Adipocyte (in vitro differentiated cells): Measurements from ENCODE around the gene ACOT12.

Experiments
- DNase-seq: peaks from one replicate; pipeline ENCODE4 v3.0.0-alpha.2; 2015; ENCODE audit warnings: low read depth
- H3K27me3 ChIP-seq: replicated peaks from 2 replicates; pipeline ENCODE4 v1.7.0; 2013; ENCODE audit warnings: mild to moderate bottlenecking, low read length, moderate library complexity; ENCODE audit not compliant: control insufficient read depth, insufficient read depth
- H3K36me3 ChIP-seq: 2 replicates; pipeline ENCODE4 v1.7.0; 2013; ENCODE audit warnings: low read length, mild to moderate bottlenecking, moderate library complexity; ENCODE audit not compliant: control insufficient read depth, insufficient read depth, severe bottlenecking
- H3K4me1 ChIP-seq: 2 replicates; pipeline ENCODE4 v1.7.0; 2013; ENCODE audit warnings: mild to moderate bottlenecking, low read length, moderate library complexity; ENCODE audit not compliant: control insufficient read depth, insufficient read depth
- H3K4me3 ChIP-seq: 2 replicates; pipeline ENCODE4 v1.7.0; 2013; ENCODE audit warnings: mild to moderate bottlenecking, low read length, moderate library complexity
- H3K9ac ChIP-seq: 2 replicates; pipeline ENCODE4 v1.7.0; 2013; ENCODE audit warnings: mild to moderate bottlenecking, low read length, moderate library complexity
- H3K9me3 ChIP-seq: 2 replicates; pipeline ENCODE4 v1.7.0; 2013; ENCODE audit warnings: mild to moderate bottlenecking, low read length, moderate library complexity; ENCODE audit not compliant: control insufficient read depth

Gene ACOT12

DNA sequence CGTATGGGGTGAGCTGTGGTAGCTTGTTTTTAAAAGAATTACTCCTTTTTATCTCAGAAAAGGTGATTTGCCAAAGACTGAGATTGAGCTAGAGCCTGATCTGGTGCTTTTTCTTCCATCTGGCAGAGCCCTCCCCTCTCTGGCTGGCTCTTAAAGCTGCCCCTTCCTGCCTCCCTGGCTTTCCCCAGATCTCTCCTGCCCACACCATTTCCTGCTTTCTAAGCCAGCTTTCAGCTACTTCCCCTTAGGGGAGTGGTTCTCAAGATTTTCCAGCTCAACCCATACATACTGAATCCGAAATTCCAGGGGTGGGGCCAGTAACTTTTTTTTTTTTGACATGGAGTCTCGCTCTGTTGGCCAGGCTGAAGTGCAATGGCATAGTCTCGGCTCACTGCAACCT lies 4.8 kb upstream of the ACOT12 start:
- no peak for DNase-seq
- Histone ChIP-seq H3K4me3 (no peak overlapping the region), H3K36me3 (no peaks in the 10 kb centered on the region), H3K27me3 (no peaks in the 10 kb centered on the region), H3K9me3 (peaks cover 5% of the 10 kb centered on the region), H3K9ac (no peak overlapping the region), H3K4me1 (peaks cover 3% of the 10 kb centered on the region)

DNA sequence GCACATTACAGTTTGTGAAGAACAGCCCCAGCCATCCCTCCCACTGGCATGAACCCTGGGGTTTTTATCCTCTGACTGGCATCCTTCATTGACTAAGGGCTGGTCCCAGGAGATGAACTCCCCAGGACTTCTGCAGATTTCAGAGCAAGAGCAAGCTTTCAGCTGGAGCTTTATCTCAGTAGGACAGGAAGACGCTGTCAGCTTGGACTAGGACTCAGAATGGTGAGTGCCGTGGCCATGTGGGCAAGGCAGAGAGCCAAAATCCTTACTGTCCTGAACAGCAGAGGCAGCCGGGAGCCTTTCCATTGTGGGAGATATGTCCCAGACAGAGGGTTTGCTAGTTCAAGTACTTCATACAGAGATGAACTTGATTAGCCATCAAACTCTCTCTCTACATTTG lies 3.2 kb upstream of the ACOT12 start:
- no peaks in the 10 kb centered on the region for H3K36me3 ChIP-seq
- no peak overlapping the region for H3K9ac ChIP-seq
- H3K9me3 ChIP-seq = peaks cover 5% of the 10 kb centered on the region
- no peak overlapping the region for H3K4me3 ChIP-seq
- H3K27me3 ChIP-seq = no peaks in the 10 kb centered on the region
- peak; percentile 30 for DNase-seq
- peaks cover 6% of the 10 kb centered on the region for H3K4me1 ChIP-seq

DNA sequence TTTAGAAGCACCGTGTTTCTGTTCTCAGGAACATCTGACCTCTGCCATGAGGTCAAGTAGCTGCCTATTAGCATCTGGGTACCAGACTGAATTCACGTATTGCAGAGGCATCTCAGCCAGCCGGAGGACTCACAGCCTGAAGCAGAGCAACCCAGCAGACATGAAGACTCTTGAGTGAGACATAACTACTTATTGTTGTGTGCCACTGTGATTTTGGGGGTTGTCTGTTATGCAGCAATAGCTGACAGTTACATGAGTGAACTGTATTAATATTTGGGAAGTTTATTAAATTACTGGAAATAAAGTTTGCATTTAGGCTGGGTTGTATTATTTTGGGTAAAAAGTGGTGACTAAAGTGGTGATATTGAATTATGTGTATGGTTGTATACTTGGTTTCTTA lies 1.3 kb upstream of the ACOT12 start:
- Histone ChIP-seq H3K27me3 (no peaks in the 10 kb centered on the region), H3K36me3 (no peaks in the 10 kb centered on the region), H3K4me1 (peaks cover 6% of the 10 kb centered on the region), H3K9me3 (peaks cover 5% of the 10 kb centered on the region), H3K9ac (no peak overlapping the region), H3K4me3 (no peak overlapping the region)
- no peak for DNase-seq

DNA sequence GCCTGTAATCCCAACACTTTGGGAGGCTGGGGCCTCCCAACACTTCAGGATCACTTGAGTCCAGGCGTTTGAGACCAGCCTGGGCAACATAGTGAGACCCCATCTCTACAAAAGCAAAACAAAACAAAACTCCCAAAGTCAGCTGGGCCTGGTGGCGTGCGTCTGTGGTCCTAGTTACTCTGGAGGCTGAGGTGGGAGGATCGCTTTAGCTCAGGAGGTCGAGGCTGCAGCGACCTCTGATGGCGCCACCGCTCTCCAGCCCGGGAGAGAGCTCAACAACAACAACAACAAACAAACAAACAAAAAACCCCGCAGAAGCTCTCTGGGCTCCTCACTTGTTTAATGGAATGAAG lies 528 bp downstream of the ACOT12 start:
- H3K4me1 ChIP-seq = peaks cover 6% of the 10 kb centered on the region
- H3K9ac ChIP-seq = no peak overlapping the region
- H3K36me3 ChIP-seq = no peaks in the 10 kb centered on the region
- no peaks in the 10 kb centered on the region for H3K27me3 ChIP-seq
- DNase-seq = no peak
- H3K4me3 ChIP-seq = peak overlapping the region; percentile 74
- peaks cover 5% of the 10 kb centered on the region for H3K9me3 ChIP-seq

DNA sequence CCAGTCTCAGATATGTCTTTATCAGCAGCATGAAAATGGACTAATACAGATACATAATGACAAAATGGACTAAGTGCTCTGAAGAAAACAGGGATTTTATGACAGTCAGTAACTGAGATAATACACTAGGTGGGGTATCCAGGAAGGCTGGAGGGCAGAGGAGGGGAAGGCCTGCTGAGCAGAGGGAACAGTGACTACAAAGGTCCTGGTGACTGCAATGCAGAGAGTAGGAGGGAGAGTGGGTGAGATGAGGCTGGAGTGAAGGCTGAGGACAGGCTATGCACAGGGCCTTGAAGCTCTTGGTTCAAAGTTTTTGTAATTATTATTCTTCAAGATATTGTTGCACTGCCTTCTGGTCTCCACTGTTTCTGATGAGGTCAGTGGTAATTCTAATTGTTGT lies 4.9 kb downstream of the ACOT12 start:
- Histone ChIP-seq H3K27me3 (no peaks in the 10 kb centered on the region), H3K4me1 (peaks cover 3% of the 10 kb centered on the region), H3K9me3 (no peaks in the 10 kb centered on the region), H3K9ac (no peak overlapping the region), H3K4me3 (no peak overlapping the region), H3K36me3 (no peaks in the 10 kb centered on the region)
- DNase-seq = no peak

DNA sequence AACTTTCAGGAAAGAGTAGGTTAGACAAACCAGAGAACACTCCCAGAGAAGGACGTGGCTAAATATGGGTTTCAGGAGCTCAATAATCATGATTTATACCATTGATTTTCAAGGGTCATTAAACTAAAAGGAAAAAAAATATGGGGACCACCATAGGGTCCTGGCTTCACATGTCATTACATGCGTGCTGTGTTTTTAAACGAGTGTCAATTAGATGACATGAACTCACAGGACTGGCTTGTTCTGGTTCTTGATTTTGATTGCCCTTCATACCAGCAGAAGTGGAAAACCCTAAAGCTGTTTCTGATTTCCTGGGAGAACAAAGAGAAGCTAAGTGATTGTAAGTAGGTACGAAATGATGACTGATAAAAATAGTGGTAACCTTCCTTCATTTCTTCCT lies 5.8 kb downstream of the ACOT12 start:
- no peak overlapping the region for H3K4me3 ChIP-seq
- no peaks in the 10 kb centered on the region for H3K36me3 ChIP-seq
- H3K27me3 ChIP-seq = no peaks in the 10 kb centered on the region
- DNase-seq = no peak
- no peak overlapping the region for H3K9ac ChIP-seq
- no peaks in the 10 kb centered on the region for H3K4me1 ChIP-seq
- H3K9me3 ChIP-seq = no peaks in the 10 kb centered on the region

DNA sequence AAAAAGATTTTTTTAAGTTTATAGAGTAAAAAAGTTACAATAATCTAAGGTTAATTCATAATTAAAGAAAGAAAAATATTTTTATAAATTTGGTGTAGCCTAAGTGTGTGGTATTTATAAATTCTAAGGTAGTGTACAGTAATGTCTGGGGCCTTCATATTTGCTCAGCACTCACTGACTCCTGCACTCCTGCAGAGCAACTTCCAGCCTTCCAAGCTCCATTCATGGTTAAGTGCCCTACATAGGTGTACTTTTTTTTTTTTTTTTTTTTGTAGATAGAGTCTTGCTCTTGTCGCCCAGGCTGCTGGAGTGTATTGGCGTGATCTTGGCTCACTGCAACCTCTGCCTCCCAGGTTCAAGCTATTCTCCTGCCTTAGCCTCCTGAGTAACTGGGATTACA lies 10.1 kb downstream of the ACOT12 start:
- Histone ChIP-seq H3K9me3 (no peaks in the 10 kb centered on the region), H3K27me3 (no peaks in the 10 kb centered on the region), H3K4me3 (no peak overlapping the region), H3K36me3 (no peaks in the 10 kb centered on the region), H3K9ac (no peak overlapping the region), H3K4me1 (no peaks in the 10 kb centered on the region)
- DNase-seq = no peak

DNA sequence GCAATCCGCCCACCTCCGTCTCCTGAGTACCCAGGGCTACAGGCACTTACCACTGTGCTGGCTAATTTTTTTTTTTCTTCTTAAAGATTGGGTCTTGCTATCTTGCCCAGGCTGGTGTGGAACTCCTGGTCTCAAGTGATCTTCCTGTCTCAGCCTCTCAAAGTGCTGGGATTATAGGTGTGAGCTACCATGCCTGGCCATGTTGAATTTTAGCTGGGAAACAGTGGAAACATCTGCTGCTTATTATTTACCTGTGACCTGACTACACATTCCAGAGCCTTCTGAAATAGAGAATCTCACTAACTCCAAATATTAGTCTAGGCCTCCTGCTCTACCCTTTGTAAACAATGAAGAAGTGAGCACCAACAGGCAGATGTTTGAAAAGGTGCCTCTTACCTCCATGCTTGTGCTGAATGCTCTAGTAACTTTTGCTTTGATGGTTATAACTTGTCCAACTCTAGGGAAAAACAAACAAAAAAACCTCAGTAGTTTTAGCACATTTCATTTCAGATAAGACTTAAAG lies 22.5 kb downstream of the ACOT12 start:
- no peaks in the 10 kb centered on the region for H3K27me3 ChIP-seq
- H3K4me3 ChIP-seq = no peak overlapping the region
- no peaks in the 10 kb centered on the region for H3K9me3 ChIP-seq
- no peak overlapping the region for H3K9ac ChIP-seq
- DNase-seq = no peak
- H3K36me3 ChIP-seq = no peaks in the 10 kb centered on the region
- H3K4me1 ChIP-seq = no peaks in the 10 kb centered on the region

DNA sequence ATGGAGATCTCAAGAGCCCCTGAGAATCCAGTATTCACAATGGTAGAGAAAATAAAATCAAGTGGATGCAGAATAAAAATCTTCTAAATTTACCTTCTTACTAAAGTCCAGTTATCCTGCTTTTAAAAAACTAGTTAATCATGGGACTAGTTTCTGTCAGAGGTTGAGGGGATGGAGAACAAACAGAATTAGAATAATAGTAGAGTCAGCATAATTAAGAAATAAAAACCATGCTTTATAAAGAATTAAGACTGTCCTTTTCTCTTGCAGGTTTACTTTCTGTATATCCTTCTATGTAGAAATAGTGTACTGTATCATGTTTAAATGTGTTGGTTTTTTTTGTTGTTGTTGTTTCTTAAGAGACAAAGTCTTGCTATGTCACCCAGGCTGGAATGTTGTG lies 23.0 kb downstream of the ACOT12 start:
- DNase-seq = no peak

DNA sequence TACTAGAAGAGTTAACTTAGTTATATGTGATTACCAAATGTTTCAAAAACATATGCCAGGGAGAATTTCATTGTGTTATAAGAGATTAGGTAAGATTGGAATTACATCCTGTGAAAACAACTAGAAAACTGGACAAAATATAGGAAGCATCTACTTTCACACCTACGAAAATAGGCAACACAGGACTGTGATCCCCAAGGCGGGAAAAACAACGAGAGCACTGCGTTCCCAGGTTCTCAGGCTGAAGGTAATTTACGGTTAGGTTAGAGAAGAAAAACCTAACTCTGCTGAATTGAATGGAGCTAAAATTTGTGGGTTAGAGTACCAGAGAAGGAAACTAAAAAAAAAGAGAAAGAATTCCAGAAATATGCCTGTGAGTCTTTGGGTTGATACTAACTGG lies 28.4 kb downstream of the ACOT12 start:
- DNase-seq = no peak
- Histone ChIP-seq H3K27me3 (no peaks in the 10 kb centered on the region), H3K4me1 (peaks cover 10% of the 10 kb centered on the region), H3K36me3 (no peaks in the 10 kb centered on the region), H3K4me3 (no peak overlapping the region), H3K9me3 (peaks cover 3% of the 10 kb centered on the region), H3K9ac (no peak overlapping the region)

More for the DNA sequence above, 23.0 kb downstream of the ACOT12 start:
- Histone ChIP-seq H3K9me3 (peaks cover 3% of the 10 kb centered on the region), H3K4me3 (no peak overlapping the region), H3K4me1 (no peaks in the 10 kb centered on the region), H3K27me3 (no peaks in the 10 kb centered on the region), H3K36me3 (no peaks in the 10 kb centered on the region), H3K9ac (no peak overlapping the region)

DNA sequence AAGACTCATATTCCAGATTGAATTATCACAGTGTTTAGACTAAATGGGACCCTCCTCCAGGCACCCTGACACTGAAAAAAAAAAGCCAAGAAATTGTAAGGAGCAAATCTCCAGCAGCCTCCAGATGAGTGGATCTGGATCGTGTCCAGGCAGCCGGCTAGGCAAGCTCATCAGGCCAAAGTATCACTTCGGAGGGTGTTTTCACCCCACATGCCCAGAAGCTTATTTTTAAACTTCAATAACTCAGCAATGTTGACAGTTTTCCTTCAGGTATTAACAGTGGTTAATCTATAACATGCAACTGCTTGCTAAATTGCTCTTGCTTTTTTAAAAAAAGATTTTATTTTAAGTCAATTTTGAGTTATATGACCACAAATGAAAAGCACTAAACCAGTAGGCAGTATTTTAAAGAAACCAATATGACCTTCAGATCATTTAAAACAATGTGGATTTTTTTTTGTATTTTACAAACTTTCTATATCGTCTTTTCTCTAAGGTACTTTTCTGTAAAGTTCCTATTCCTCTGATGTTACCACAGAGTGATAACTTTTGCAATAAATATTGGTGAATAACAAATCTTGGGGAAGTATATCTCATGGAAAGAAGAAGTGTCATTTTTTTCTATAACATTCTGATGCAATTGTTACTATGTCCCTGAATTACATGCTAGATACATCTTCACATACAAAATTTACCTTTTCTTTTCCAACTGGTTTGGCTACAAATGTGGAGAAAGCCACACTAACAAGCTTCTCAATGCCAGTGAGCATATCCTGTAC lies 30.7 kb downstream of the ACOT12 start:
- DNase-seq = no peak

DNA sequence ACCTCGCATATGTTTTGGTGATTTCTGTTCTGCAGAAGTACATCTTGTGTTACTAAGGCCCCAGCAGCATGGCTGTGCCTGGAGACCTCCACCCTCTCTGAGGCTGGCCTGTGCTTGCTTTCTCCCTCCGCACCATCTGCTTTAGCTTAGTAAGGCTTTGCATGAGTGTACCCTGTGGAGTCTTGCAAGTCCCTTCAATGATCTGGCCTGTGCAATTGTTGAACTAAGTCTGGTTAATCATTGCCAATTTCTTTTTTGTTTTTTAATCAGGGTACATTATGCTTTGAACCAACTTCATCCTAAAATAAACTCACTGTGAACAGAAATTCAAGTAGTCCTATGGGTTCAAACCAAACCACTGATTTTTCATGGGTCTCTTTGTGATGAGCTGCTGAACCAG lies 32.3 kb downstream of the ACOT12 start:
- Histone ChIP-seq H3K9me3 (peaks cover 3% of the 10 kb centered on the region), H3K27me3 (no peaks in the 10 kb centered on the region), H3K4me1 (peaks cover 10% of the 10 kb centered on the region), H3K4me3 (no peak overlapping the region), H3K36me3 (no peaks in the 10 kb centered on the region), H3K9ac (no peak overlapping the region)
- DNase-seq = no peak

More for the DNA sequence above, 30.7 kb downstream of the ACOT12 start:
- Histone ChIP-seq H3K9ac (no peak overlapping the region), H3K4me3 (no peak overlapping the region), H3K9me3 (peaks cover 3% of the 10 kb centered on the region), H3K36me3 (no peaks in the 10 kb centered on the region), H3K4me1 (peaks cover 10% of the 10 kb centered on the region), H3K27me3 (no peaks in the 10 kb centered on the region)
